Glutamatergic neuron (in vitro differentiated cells): ENCODE data around the gene CDH10. TPM values are rescaled to one million over a fixed set of nuclear protein-coding genes. Genes with fewer than 3 reads are reported as not detected.

ENCODE experiments used
- DNase-seq: peaks from one replicate; pipeline ENCODE4 v3.0.0; 2022
- H3K27ac Mint-ChIP-seq: one replicate; pipeline ENCODE4 v1.8.0; 2020; ENCODE audit warnings: mild to moderate bottlenecking, mixed read lengths, inconsistent platforms; ENCODE audit not compliant: unreplicated experiment
- H3K27me3 Mint-ChIP-seq: one replicate; pipeline ENCODE4 v1.8.0; 2020; ENCODE audit warnings: mild to moderate bottlenecking, moderate library complexity, mixed read lengths, inconsistent platforms; ENCODE audit not compliant: unreplicated experiment
- H3K36me3 Mint-ChIP-seq: one replicate; pipeline ENCODE4 v1.8.0; 2020; ENCODE audit warnings: mild to moderate bottlenecking, mixed read lengths, inconsistent platforms; ENCODE audit not compliant: unreplicated experiment
- H3K4me1 Mint-ChIP-seq: one replicate; pipeline ENCODE4 v1.8.0; 2020; ENCODE audit warnings: mild to moderate bottlenecking, low read depth, mixed read lengths, inconsistent platforms; ENCODE audit not compliant: unreplicated experiment
- H3K4me3 Mint-ChIP-seq: one replicate; pipeline ENCODE4 v1.8.0; 2020; ENCODE audit warnings: mild to moderate bottlenecking, mixed read lengths, inconsistent platforms; ENCODE audit not compliant: unreplicated experiment
- H3K9me3 Mint-ChIP-seq: one replicate; pipeline ENCODE4 v1.8.0; 2020; ENCODE audit warnings: mild to moderate bottlenecking, moderate library complexity, mixed read lengths, inconsistent platforms; ENCODE audit not compliant: unreplicated experiment
- CTCF ChIP-seq: fragments of 200-600 bp; sonication (generic); IDR thresholded peaks from one replicate; pipeline ENCODE4 v1.5.0; 2021; ENCODE audit not compliant: partially characterized antibody, unreplicated experiment
- total RNA-seq: library from RNA; stranded (reverse); fragmentation: NEBNext Ultra II Directional; extraction: Animal tissue kit (Norgen Biotek cat#: 25700); gene quantifications from one replicate; pipeline ENCODE4 v1.2.1, GENCODE V29; 2021; ENCODE audit not compliant: unreplicated experiment

Gene CDH10
- total RNA-seq, 1 donor from 2014 or later = 3.0 TPM

- peak; percentile 79 for TF ChIP-seq CTCF
- no peaks in the 10 kb centered on the region for H3K27me3 Mint-ChIP-seq
- no peak for DNase-seq
- peaks cover 15% of the 10 kb centered on the region for H3K4me1 Mint-ChIP-seq
- H3K4me3 Mint-ChIP-seq = no peak overlapping the region
- peaks cover 2% of the 10 kb centered on the region for H3K9me3 Mint-ChIP-seq
- no peaks in the 10 kb centered on the region for H3K36me3 Mint-ChIP-seq
- no peak overlapping the region for H3K27ac Mint-ChIP-seq
Measured at GRCh38 chr5:24642022-24642421, 2.8 kb downstream of the CDH10 start.

- H3K9me3 Mint-ChIP-seq = peaks cover 2% of the 10 kb centered on the region
- no peak overlapping the region for H3K27ac Mint-ChIP-seq
- no peak for DNase-seq
- TF ChIP-seq CTCF = no peak
- H3K4me1 Mint-ChIP-seq = peaks cover 11% of the 10 kb centered on the region
- no peak overlapping the region for H3K4me3 Mint-ChIP-seq
- H3K36me3 Mint-ChIP-seq = no peaks in the 10 kb centered on the region
- no peaks in the 10 kb centered on the region for H3K27me3 Mint-ChIP-seq
Measured at GRCh38 chr5:24635209-24635608, 9.6 kb downstream of the CDH10 start.

GRCh38 chr5:24633715-24634325 lies 11.0 kb downstream of the CDH10 start:
- no peak overlapping the region for H3K27ac Mint-ChIP-seq
- no peak for DNase-seq
- peaks cover 11% of the 10 kb centered on the region for H3K4me1 Mint-ChIP-seq
- TF ChIP-seq CTCF = peak; percentile 96
- H3K9me3 Mint-ChIP-seq = peaks cover 2% of the 10 kb centered on the region
- H3K27me3 Mint-ChIP-seq = no peaks in the 10 kb centered on the region
- no peak overlapping the region for H3K4me3 Mint-ChIP-seq
- H3K36me3 Mint-ChIP-seq = peaks cover 5% of the 10 kb centered on the region

GRCh38 chr5:24632353-24632752 lies 12.4 kb downstream of the CDH10 start:
- peaks cover 5% of the 10 kb centered on the region for H3K36me3 Mint-ChIP-seq
- no peak for DNase-seq

More at GRCh38 chr5:24632353-24632752, 12.4 kb downstream of the CDH10 start:
- no peaks in the 10 kb centered on the region for H3K27me3 Mint-ChIP-seq
- peaks cover 2% of the 10 kb centered on the region for H3K9me3 Mint-ChIP-seq
- no peak for TF ChIP-seq CTCF
- peaks cover 11% of the 10 kb centered on the region for H3K4me1 Mint-ChIP-seq
- H3K4me3 Mint-ChIP-seq = no peak overlapping the region
- H3K27ac Mint-ChIP-seq = no peak overlapping the region
